HG03565 (cell line): ENCODE results near the gene INPP5D.

ENCODE experiments used
- ATAC-seq: cut with Tn5 transposase; IDR thresholded peaks from one replicate; pipeline ENCODE4 v1.9.1; 2021; ENCODE audit warnings: mild to moderate bottlenecking, moderate library complexity; ENCODE audit not compliant: unreplicated experiment

Gene INPP5D

GRCh38 chr2:233068762-233069418 lies 8.7 kb downstream of the INPP5D start:
- ATAC-seq, result no peak

DNA sequence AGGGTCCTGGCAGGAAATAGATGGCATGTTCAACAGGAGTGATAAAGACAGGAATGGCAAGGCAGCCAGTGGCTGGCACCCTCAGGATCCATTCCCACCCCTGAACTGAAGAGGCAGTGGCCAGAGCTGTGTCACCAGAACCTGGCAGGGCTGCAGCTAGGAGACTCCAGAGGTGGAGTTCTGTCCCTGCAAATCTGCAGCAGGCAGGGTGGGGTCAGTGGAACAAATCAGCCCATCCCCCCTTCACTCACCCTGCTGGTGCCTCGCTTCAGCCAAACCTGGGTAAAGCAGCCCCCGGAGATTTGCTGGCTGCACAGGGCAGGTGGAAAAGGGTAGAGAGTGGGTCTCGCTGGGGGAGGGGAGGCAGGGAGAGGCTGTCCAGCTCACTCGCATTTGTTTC lies 12.7 kb downstream of the INPP5D start:
- no peak for ATAC-seq

- no peak for ATAC-seq
Measured at GRCh38 chr2:233074106-233074505, 14.0 kb downstream of the INPP5D start.

- ATAC-seq, result peak; percentile 2
Measured at GRCh38 chr2:233075141-233075965, 15.2 kb downstream of the INPP5D start.

DNA sequence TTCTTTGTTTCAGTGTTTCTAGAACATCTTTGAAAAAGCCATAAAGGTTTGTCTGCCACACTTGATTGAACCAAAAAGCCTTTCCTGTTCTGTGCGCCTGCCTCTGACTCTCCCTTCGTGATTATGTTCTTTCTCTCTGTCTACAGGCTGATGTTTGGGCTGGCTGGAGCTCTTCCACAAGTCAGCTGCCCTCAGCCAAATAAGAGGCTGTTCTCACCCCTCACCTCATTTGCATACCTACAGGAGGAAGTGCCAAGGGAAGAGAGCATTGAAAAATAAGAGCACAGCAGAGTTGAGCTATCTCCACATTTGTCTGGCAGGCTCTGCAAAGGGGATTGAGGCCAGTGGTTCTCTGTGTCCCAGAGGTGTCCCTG lies 15.8 kb downstream of the INPP5D start:
- peak; percentile 34 for ATAC-seq

DNA sequence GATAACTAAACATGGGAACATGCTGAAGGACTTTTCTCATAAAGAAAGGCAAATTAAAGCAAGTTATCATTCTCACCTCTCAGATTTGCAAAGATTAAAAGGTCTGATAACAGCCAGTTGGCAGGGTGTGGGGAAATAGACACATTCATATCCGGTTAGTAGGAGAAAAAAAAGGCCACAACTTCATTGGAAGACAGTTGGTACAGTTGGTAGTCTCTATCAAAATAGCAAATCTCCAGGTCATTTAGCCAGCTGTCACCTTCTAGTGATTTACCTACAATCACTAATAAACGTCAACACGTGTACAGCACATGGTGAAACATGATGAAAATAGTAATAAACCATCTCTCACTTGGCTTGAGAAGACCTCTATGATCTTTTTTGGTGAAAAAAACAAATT lies 16.6 kb downstream of the INPP5D start:
- no peak for ATAC-seq

DNA sequence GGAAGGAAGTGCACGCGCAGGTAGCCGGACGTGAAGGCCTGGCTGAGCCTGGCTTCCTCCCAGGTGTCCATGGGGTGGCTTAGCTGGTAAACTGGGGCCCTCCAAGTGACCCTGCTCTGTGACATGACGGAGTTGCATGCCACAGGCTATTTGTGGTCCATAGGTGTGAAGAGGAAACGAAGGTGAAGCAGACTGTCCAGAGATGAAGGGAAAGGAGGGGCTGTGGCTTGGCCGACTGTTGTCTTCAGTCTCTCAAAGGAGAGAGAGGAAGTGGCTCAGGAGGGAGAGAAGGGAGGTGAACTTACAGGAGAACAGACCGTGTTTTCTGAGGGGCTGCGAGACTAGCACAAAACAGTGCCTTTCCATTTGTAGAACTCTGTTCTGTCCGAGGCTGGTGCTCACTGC lies 19.3 kb downstream of the INPP5D start:
- ATAC-seq, result peak; percentile 30

GRCh38 chr2:233079953-233080835 lies 20.1 kb downstream of the INPP5D start:
- no peak for ATAC-seq

GRCh38 chr2:233080836-233081229 lies 20.7 kb downstream of the INPP5D start:
- ATAC-seq, result no peak

DNA sequence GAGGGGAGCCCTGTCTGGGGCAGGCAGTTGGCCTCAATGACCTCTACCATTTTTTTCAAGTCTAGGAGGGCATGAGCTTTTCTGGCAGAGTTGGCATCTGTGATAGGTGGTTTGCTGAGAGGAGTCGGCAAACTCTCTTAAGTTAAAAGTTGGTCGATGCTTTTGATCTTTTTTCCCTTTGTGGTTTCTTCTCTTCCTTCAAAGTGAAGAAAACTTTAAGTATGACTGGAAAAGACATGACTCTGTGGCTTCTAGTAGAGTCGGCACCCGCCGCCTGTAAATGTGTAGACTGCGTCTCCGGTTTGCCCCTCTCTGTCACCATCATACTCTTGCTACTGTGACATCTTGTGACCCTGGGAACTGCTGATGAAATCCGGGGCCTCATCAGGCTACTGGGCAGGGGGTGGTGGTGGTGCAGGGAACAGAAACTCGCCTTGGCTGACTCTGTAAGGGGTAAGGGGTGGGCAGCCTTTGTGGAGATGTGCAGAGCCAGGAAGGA lies 21.1 kb downstream of the INPP5D start:
- no peak for ATAC-seq

GRCh38 chr2:233081731-233082221 lies 21.6 kb downstream of the INPP5D start:
- no peak for ATAC-seq

DNA sequence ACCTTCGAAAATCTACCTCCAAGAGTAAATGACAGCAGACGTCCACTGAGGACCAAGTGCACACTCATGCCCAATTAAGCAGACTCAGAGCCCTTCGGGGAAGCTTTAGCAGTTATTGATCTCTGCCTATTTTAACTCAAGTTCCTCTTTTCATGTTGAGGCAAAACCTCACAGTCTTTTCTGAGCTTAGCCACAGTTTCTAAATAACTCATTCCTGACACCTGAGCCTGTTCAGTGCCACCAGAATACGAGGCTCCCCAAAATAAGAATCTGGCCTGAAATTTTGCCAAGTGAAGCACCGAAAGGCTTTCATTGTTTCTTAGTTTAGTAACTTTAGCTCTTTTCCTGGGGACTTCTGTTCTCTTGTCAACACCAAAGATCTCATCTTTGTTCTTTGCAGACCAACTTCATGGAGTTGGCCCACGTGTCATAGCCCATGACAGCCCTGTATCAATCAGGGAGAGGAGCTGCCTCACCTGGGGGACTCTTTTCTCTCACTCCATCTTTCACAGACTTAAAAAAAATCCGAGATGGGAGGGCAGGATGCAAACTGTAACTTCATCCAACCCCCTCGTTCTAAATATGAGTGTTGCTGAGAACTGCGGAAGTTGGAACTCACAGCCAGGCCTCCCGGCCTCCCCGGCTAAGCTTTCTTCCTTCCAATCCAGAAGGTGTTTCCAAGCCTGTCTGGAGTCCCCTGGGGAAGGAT lies 22.2 kb downstream of the INPP5D start:
- peak; percentile 41 for ATAC-seq

DNA sequence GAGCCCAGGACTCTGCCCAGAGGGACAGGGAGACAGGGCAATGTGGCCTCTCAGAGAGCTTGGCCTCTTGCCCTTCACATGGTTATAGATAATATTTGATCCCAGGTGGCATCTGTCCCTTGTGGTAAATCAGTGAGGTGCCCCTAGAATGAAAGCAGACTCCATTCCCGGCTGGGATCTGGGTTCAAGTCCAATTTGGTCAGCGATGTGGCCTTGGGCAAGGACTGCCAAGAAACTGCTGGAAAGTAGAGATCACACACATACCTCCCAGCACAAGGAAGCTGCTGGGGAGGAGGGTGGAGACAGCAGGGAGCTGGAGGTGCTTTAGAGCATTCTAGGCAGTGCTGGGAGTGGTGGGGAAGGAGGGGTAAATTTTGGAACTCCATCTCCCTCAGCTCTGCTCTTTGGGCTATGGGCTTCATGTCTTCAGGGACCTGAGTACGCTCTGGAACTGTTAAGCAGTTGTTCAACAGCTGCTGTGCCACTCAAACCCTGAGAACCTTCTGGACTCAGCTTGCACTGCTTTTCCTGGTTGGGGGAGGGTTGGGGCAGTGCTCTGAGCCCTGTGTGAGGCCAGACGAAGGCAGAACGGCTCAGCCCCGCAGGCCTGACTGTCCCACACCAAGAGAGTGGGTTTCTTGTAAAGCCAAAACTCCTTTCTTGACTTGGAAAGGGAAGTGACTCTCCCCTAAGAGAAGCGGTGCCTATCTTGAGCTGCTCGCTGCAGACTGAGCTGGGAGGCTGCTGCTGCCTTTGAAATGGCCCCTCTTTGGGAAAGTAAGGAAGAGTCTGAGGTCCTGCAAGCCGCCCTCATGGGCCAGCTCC lies 23.0 kb downstream of the INPP5D start:
- ATAC-seq, result no peak

- ATAC-seq, result no peak
Measured at GRCh38 chr2:233083782-233084181, 23.6 kb downstream of the INPP5D start.

- ATAC-seq, result no peak
Measured at GRCh38 chr2:233084488-233084887, 24.3 kb downstream of the INPP5D start.

DNA sequence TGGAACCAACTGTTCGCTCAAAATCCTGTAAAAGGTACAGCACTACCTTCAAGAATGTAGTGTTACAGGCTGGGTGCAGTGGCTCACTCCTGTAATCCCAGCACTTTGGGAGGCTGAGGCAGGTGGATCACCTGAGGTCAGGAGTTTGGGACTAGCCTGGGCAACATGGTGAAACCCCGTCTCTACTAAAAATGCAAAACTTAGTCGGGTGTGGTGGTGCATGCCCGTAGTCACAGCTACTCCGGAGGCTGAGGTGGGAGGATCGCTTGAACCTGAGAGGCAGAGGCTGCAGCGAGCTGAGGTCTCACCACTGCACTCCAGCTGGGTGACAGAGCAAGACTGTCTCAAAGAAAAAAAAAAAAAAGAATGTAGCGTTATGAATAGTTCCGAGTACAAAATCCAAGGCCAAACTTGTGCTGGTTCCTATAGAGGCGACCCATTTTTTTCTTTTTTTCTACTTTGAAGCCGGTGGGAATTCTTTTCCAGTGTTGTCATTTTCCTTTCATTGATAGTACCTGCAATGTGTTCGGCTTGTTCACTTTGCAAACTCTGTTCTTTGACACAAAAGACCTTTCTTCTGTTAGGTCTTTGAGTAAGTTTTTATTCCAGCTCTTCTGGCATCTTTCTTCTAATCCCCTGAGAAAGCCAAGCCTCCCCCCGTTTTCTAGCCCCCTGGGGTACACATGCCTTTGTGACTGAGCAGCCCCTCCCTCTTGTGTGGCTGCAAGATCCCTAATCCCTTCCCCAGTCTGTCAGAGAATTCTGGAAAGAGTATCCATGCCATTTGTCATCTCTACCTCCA lies 25.1 kb downstream of the INPP5D start:
- ATAC-seq, result no peak

DNA sequence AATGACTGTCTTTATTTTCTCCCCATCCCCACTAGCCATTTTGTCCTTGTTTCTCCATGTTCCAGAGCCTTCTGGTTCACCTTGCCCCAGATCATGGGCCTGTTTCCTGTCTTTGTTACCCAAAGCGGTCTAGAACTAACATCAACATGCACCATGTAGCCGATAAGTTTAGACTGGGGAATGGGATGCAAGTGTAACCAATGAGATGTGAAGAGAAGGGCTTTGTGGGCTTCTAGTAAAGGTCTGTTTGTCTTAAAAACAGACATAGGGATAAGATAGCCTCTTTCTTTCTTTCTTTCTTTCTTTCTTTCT lies 25.7 kb downstream of the INPP5D start:
- no peak for ATAC-seq

DNA sequence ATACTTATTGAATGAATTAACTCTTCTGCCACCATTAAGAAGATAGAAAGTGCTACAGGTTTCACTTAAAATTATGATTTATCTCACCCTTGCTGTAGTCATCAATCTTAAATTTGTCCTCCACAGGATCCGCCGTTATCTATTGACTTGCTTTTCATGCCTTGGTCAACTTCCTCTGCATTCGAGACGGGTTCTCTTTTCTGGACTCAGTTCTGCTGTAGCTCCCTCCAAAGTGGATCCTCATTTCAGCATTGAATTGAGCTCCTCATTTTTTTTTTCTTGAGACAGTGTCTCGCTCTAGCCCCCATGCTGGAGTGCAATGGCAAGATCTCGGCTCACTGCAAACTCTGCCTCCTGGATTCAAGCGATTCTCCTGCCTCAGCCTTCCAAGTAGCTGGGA lies 27.6 kb downstream of the INPP5D start:
- no peak for ATAC-seq

DNA sequence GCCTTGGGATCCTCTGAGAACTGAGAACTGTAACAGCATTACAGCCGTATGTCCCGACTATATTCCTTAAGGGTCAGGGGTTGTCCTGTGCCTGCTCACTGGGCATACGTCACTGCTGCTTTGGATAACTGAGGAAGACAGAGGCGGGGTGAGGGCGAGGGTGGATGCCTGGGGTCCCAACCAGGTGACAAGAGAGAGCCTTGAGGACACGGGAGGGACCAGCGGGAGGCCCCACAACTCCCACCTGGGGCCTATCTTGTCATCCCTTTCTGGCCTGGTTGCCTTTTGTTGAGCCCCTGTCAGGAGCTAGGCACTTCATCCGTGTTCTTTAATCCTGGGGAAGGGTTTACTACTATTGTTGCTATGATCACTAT lies 28.8 kb downstream of the INPP5D start:
- no peak for ATAC-seq
